ENCODE measurements around the gene AQP6.

Gene AQP6

DNA sequence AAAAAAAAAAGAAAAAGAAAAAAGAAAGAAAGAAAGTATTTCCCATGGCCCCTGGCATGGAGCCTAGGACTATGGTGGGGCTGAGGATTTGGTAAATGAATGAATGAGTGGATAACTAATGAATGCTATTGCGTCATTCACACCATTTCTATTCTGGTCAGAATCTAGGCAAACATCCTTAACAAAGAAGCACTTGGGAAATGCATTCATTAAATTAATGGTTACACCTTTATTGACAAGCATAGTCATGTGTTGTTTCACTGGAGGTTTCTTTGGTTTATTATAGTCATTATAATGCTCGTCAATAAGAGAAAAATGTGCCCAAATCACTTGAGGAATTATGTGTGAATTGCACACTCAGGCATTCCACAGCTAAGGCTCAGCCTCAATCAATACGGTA lies 35.8 kb upstream of the AQP6 start:
- peak; percentile 71 for DNase-seq (ENCODE audit: low read depth)
- H3K4me3 ChIP-seq (ENCODE audit: low read length), result no peak overlapping the region
- TF ChIP-seq CTCF (IDR thresholded peaks at IDR 0.05; ENCODE audit: insufficient read depth, low read depth, low read length, missing control alignments), result no peak

DNA sequence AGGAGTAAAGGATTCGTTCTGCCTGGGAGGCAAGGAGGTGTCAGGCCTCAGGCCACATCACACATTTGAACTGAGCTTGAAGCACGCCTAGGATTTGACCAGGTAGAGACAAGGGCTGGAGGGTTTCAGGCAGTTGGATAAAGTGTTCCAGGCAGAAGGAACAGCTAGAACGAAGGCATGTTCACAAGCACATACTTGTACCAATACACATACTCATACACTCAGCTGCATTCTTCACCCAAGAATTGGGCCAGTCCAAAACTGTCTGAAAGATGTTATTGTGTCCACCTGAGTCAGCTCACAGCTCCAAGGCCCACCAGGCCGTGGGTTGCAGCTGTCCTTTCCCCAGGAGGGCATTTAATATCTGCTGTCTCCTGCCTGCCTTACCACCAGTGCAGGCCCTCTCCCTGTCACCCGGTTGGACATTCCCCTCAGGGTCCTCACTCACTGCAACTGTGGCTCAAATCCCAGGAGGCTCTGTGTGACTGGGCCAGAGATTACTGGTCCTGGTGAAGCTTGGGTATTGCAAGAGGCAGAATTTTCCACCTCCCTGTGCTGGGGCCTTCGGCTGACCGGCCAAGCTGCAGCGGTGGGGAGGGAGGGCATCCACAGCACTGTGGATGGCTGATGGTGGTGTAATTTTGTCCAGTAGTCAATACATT lies 35.0 kb upstream of the AQP6 start:
- no peak overlapping the region for H3K4me3 ChIP-seq (ENCODE audit: low read length)
- DNase-seq (ENCODE audit: low read depth), result peak; percentile 89
- TF ChIP-seq CTCF (IDR thresholded peaks at IDR 0.05; ENCODE audit: insufficient read depth, low read depth, low read length, missing control alignments), result no peak

DNA sequence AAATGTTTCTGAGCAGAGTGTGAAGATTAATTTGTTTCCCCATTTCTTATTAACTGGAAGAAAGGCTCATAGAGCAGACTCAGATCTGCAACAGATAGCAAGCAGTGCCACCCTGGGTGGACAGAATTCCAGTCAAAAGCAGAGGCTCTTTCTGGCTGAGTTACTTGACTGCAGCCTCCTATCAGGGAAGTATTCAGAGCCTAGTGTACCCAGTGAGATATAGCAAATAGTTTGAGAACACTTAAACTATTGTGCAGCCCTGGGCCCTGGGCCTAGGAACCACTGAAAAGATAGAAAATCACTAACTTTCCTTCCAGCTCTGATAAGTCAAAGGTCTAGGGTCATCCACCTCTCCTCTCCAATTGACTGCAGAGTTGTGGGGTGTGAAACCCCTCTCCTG lies 33.4 kb upstream of the AQP6 start:
- H3K4me3 ChIP-seq (ENCODE audit: low read length), result no peak overlapping the region
- TF ChIP-seq CTCF (IDR thresholded peaks at IDR 0.05; ENCODE audit: insufficient read depth, low read depth, low read length, missing control alignments), result no peak
- DNase-seq (ENCODE audit: low read depth), result no peak

DNA sequence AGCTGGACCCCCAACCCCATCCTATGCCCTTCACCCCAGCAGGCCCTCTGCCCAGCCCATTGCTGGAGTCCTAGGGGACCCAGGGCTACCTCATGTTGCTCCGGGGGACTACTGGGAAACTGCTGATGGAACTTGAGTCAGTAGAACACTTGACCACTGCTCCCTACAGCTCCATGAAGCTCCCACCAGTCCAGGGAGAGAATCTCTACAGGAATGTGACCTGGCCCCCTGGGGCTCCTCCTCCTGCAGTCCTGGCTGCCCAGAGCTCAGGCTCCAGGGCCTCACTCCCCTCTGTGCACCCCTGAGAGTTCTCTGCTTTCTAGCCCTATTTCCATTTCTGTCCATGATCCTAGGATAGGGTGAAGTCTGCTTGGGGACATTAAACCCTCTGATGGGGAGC lies 33.0 kb upstream of the AQP6 start:
- no peak for TF ChIP-seq CTCF (IDR thresholded peaks at IDR 0.05; ENCODE audit: insufficient read depth, low read depth, low read length, missing control alignments)
- H3K4me3 ChIP-seq (ENCODE audit: low read length), result no peak overlapping the region
- DNase-seq (ENCODE audit: low read depth), result no peak

DNA sequence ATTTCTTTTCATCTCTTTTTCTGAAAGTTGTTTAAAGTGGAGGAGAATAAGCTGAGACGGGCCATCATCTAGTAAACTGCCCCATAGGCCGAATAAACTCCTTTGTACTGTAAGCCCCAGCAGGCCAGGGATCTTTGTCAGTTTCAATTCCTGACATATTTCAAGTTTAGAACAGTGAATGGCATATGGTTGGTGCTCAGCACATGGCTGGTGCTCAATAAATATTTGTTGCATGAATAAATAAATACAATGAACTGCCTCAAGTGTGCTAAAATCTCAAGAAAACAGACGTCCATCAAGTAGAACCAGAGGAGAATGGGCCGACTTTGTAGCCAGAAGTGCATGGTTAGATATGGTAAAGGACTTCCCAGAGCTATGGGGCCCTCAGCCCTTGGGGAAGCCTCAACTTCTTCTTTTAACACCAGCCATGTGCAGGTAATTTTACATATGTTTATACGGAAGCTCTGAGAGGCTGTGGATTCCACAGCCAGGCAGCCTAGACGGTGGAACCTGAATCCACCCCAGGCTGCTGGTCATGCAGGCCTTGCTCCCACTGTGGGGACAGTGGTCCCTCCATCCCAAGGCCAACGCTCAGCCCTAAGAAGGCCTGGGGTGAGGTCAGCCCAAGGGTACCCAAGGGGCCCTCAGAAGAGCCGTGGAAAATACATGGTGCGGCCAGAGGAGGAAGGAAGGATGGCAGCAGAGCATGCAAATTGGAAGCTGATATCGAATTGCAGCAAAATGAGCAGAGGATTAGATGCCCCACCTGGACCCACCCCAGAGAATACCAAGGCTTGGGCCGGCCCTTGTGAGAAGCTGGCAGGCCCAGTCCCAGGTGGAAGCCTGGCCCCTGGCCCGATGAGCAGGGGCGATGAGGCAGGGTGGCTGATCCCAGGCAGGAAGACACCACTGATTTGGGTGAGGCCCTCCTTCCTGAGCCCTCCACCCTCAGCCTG lies 30.9 kb upstream of the AQP6 start:
- TF ChIP-seq CTCF (IDR thresholded peaks at IDR 0.05; ENCODE audit: insufficient read depth, low read depth, low read length, missing control alignments), result no peak
- H3K4me3 ChIP-seq (ENCODE audit: low read length), result no peak overlapping the region
- DNase-seq (ENCODE audit: low read depth), result no peak

DNA sequence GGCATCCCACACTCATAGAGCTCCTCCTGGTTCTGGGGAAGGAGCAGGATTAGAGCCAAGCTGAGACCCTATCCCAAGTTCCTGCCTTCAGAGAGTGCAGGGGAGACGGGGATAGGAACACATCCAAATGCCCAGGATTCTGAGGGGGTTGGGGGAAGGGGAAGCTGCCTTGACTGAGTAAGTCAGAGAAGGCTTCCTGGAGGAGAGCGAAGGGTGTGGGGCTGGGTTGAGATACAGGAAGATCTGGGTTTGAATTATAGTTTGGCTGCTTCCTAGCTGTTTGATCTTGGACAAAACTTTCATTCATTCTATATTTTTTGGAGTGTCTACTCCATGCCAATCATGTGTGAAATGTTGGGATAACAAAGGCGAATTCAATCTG lies 30.2 kb upstream of the AQP6 start:
- H3K4me3 ChIP-seq (ENCODE audit: low read length), result no peak overlapping the region
- no peak for DNase-seq (ENCODE audit: low read depth)
- no peak for TF ChIP-seq CTCF (IDR thresholded peaks at IDR 0.05; ENCODE audit: insufficient read depth, low read depth, low read length, missing control alignments)

Measured in epithelial cell of esophagus (primary cell).